K562 (cell line): ENCODE results near the gene CHCHD6. TPM values are rescaled to one million over a fixed set of nuclear protein-coding genes. Genes with fewer than 3 reads are reported as not detected.

Source experiments
- ATAC-seq: fragments of 200-7000 bp; cut with Tn5 transposase; 3 replicates; pipeline ENCODE4 v1.9.1; 2020; ENCODE audit warnings: moderate library complexity
- BruUV-seq: library from RNA; stranded (reverse); fragments of 400-500 nt; replicated peaks from 2 replicates; lab custom pipeline; 2021; lab: Mats Ljungman, UMichigan
- CTCF ChIA-PET: fragments of 300-600 bp; formaldehyde crosslinking; extraction: SDS; loops from one replicate; lab custom pipeline; 2021; ENCODE audit warnings: low intra/inter-chr PET ratio; lab: Yijun Ruan, JAX
- POLR2A ChIA-PET: fragments of 300-600, 350-650 bp; sonication (Branson Sonifier 250); formaldehyde crosslinking; extraction: SDS; loops from one replicate; lab custom pipeline; 2021; ENCODE audit warnings: antibody characterized with exemption, inconsistent platforms; lab: Yijun Ruan, JAX
- DNase-seq, 4 experiments: peaks; one replicate each; pipeline versions ENCODE4 v3.0.0 to v3.0.0-alpha.2; 2011 to 2018; ENCODE audit warnings: low spot score in 3 of 4, mixed read lengths in 3 of 4; ENCODE audit errors: extremely low read depth in 1 of 4
- FAIRE-seq: peaks from 2 replicates; lab custom pipeline; 2011; peaks lifted over from hg19 to GRCh38; lab: Jason Lieb, UNC
- H2AFZ ChIP-seq: 2 replicates; pipeline ENCODE4 v1.6.0; 2011; ENCODE audit warnings: low read depth, low read length, control low read depth, inconsistent platforms
- H3K27ac ChIP-seq: fragments of 200-600 bp; 3 replicates; pipeline ENCODE4 v1.8.0; 2011; ENCODE audit warnings: low read depth, mild to moderate bottlenecking, control low read depth, inconsistent platforms, low read length, moderate library complexity, mixed read lengths; ENCODE audit errors: extremely low read depth
- H3K27me3 ChIP-seq, 2 experiments: fragments of 300-600 bp in 1 of 2; 2 replicates in 1 of 2; 3 replicates in 1 of 2; pipeline versions ENCODE4 v1.6.0 to v1.8.0; 2011; ENCODE audit warnings: inconsistent platforms in 2 of 2, low read length in 2 of 2, mild to moderate bottlenecking in 1 of 2, mixed read lengths in 1 of 2, moderate library complexity in 1 of 2; ENCODE audit not compliant: control insufficient read depth in 2 of 2, insufficient read depth in 2 of 2
- H3K36me3 ChIP-seq: fragments of 300-600 bp; 3 replicates; pipeline ENCODE4 v1.8.0; 2011; ENCODE audit warnings: mild to moderate bottlenecking, low read length, inconsistent platforms; ENCODE audit not compliant: control insufficient read depth, insufficient read depth
- H3K4me1 ChIP-seq, 2 experiments: fragments of 200-600 bp in 1 of 2; replicated peaks in 1 of 2; 2 replicates in 1 of 2; 3 replicates in 1 of 2; pipeline versions ENCODE4 v1.5.1 to v1.8.0; 2011; ENCODE audit warnings: inconsistent platforms in 2 of 2, low read length in 2 of 2, mild to moderate bottlenecking in 1 of 2, mixed read lengths in 1 of 2, moderate library complexity in 1 of 2; ENCODE audit not compliant: control insufficient read depth in 2 of 2, insufficient read depth in 2 of 2
- H3K4me2 ChIP-seq: 2 replicates; pipeline ENCODE4 v1.6.1; 2011; ENCODE audit warnings: low read length, control low read depth, inconsistent platforms, mixed read lengths; ENCODE audit not compliant: insufficient read depth
- H3K4me3 ChIP-seq: fragments of 200-600 bp; sonication (generic), shearing (Covaris generic); 2 replicates; pipeline ENCODE4 v1.5.1; 2016; ENCODE audit warnings: control low read depth, inconsistent platforms
- H3K79me2 ChIP-seq: fragments of 200-600 bp; 3 replicates; pipeline ENCODE4 v1.8.0; 2011; ENCODE audit warnings: low read length, inconsistent platforms; ENCODE audit not compliant: control insufficient read depth, insufficient read depth
- H3K9ac ChIP-seq, 2 experiments: 2 replicates each; pipeline versions ENCODE4 v1.6.0 to v1.6.1; 2011; ENCODE audit warnings: low read depth in 2 of 2, low read length in 2 of 2, control low read depth in 1 of 2, inconsistent platforms in 1 of 2, mild to moderate bottlenecking in 1 of 2, mixed read lengths in 1 of 2; ENCODE audit not compliant: insufficient read depth in 1 of 2
- H3K9me1 ChIP-seq: one replicate; pipeline ENCODE4 v1.6.0; 2011; ENCODE audit warnings: inconsistent platforms, mild to moderate bottlenecking, low read length, moderate library complexity; ENCODE audit not compliant: control insufficient read depth, insufficient read depth
- H3K9me3 ChIP-seq: replicated peaks from 2 replicates; pipeline ENCODE4 v1.5.1; 2011; ENCODE audit warnings: low read depth, low read length, inconsistent platforms; ENCODE audit not compliant: control insufficient read depth, insufficient read depth
- H4K20me1 ChIP-seq: replicated peaks from 2 replicates; pipeline ENCODE4 v1.6.1; 2011; ENCODE audit warnings: low read length, inconsistent platforms, mixed read lengths; ENCODE audit not compliant: control insufficient read depth, insufficient read depth
- BACH1 ChIP-seq: fragments of 200-800 bp; sonication (Bioruptor generic); IDR thresholded peaks from 2 replicates; pipeline ENCODE4 v1.6.1; 2016; ENCODE audit warnings: missing genetic modification characterization, missing compliant biosample characterization
- CREBBP ChIP-seq: IDR thresholded peaks from one replicate; pipeline ENCODE4 v1.6.1; 2012; ENCODE audit warnings: low read depth, mild to moderate bottlenecking, control low read depth, inconsistent platforms, low read length
- DPF2 ChIP-seq: fragments of 450-650 bp; IDR thresholded peaks from 2 replicates; pipeline ENCODE4 v1.6.1; 2016
- E2F4 ChIP-seq: sonication (generic); formaldehyde crosslinking; IDR thresholded peaks from 2 replicates; pipeline ENCODE4 v1.8.0; 2022; ENCODE audit warnings: mild to moderate bottlenecking, low read depth, missing genetic modification reagents
- MAFG ChIP-seq: fragments of 450-650 bp; conservative IDR thresholded peaks from 2 replicates; pipeline ENCODE4 v1.6.1; 2016; ENCODE audit warnings: missing genetic modification characterization, missing compliant biosample characterization
- MECOM ChIP-seq: fragments of 250-450 bp; sonication (Bioruptor Pico); IDR thresholded peaks from 2 replicates; pipeline ENCODE4 v1.8.0; 2022; ENCODE audit warnings: inconsistent platforms
- NR3C1 ChIP-seq: sonication (generic); formaldehyde crosslinking; IDR thresholded peaks from 2 replicates; pipeline ENCODE4 v1.8.1; 2022; ENCODE audit warnings: missing genetic modification reagents
- SAP30 ChIP-seq: fragments of 200-600 bp; sonication (generic); IDR thresholded peaks from 2 replicates; pipeline ENCODE4 v1.6.1; 2012; ENCODE audit warnings: borderline replicate concordance, low read depth, mild to moderate bottlenecking, moderate library complexity, low read length, control low read depth, inconsistent platforms; ENCODE audit not compliant: insufficient read depth, poor library complexity, severe bottlenecking
- SMC3 ChIP-seq: conservative IDR thresholded peaks from 2 replicates; pipeline ENCODE4 v1.6.1; 2011; ENCODE audit warnings: low read depth, low read length, improper control_type of control experiment; ENCODE audit not compliant: insufficient read depth
- SREBF1 ChIP-seq: fragments of 150-350 bp; IDR thresholded peaks from 2 replicates; pipeline ENCODE4 v1.6.1; 2014; ENCODE audit warnings: antibody characterized with exemption, low read depth, low read length, borderline replicate concordance
- ZNF197 ChIP-seq: fragments of 200-800 bp; sonication (Bioruptor generic); IDR thresholded peaks from 2 replicates; pipeline ENCODE4 v1.6.1; 2016; ENCODE audit warnings: low read depth, missing genetic modification characterization, missing compliant biosample characterization
- ZNF449 ChIP-seq: fragments of 250-450 bp; sonication (Bioruptor Pico); IDR thresholded peaks from 2 replicates; pipeline ENCODE4 v1.8.0; 2022; ENCODE audit warnings: moderate library complexity, mild to moderate bottlenecking, inconsistent platforms
- ZNF766 ChIP-seq: fragments of 200-800 bp; sonication (Bioruptor generic); conservative IDR thresholded peaks from 2 replicates; pipeline ENCODE4 v1.6.1; 2016; ENCODE audit warnings: missing genetic modification characterization, missing compliant biosample characterization
- WGBS: fragments of 100-300 bp; shearing (Covaris generic); methylation state at CpG from one replicate; pipeline ENCODE4 v1.1.6; 2016; ENCODE audit warnings: low coverage, mixed read lengths; ENCODE audit not compliant: insufficient coverage; ENCODE audit errors: missing lambda C conversion rate; 5-methylcytosine and 5-hydroxymethylcytosine counted together
- in situ Hi-C: fragments of 300-500 bp; cut with MboI; formaldehyde crosslinking; loops from 4 replicates; pipeline ENCODE4 v1.15.0; 2018; ENCODE audit warnings: inconsistent platforms, mixed read lengths
- intact Hi-C: fragments of 100-400 bp; cut with micrococcal nuclease; formaldehyde crosslinking; loops from 2 replicates; pipeline ENCODE4 v1.14.2; 2022
- polyA plus RNA-seq, 8 experiments: library from polyadenylated mRNA; depleted of rRNA in 4 of 8; stranded (reverse) in 5 of 8; unstranded in 3 of 8; fragments of >200 nt; fragmentation: Nextera tagmentation in 2 of 8; fragmentation: Illumina TruSeq in 1 of 8; extraction: Ambion mirVana in 2 of 8; extraction: Trizol in 1 of 8; gene quantifications; 2 replicates each; pipeline versions ENCODE4 v1.2.1 to v1.2.3, GENCODE V29; 2011 to 2014; ENCODE audit warnings: inconsistent platforms in 1 of 8, missing spikeins in 1 of 8
- total RNA-seq, 7 experiments: library from RNA; depleted of rRNA in 6 of 7; stranded (reverse); fragments of >200 nt in 6 of 7; fragmentation: Illumina TruSeq in 2 of 7; extraction: Trizol in 2 of 7; gene quantifications; 2 replicates each; pipeline versions ENCODE4 v1.2.1 to v1.2.3, GENCODE V29; 2011 to 2021; ENCODE audit warnings: low replicate concordance in 1 of 7
- TF ChIP-seq, protein P1 (sequence below): fragments of 250-450 bp; sonication (Bioruptor Pico); IDR thresholded peaks from 2 replicates; pipeline ENCODE4 v1.8.0; 2021; ENCODE audit warnings: moderate library complexity, mild to moderate bottlenecking, inconsistent platforms
- TF ChIP-seq, protein P2 (sequence below): sonication (generic); IDR thresholded peaks from 2 replicates; pipeline ENCODE4 v1.6.1; 2016
- TF ChIP-seq, protein P3 (sequence below), 2 experiments: fragments of 200-800 bp in 1 of 2; sonication (Bioruptor generic) in 1 of 2; sonication (generic) in 1 of 2; formaldehyde crosslinking in 1 of 2; IDR thresholded peaks in 1 of 2; conservative IDR thresholded peaks in 1 of 2; 2 replicates each; pipeline versions ENCODE4 v1.5.0 to v1.6.1; 2016 to 2020; ENCODE audit warnings: missing compliant biosample characterization in 1 of 2, missing genetic modification characterization in 1 of 2, missing genetic modification reagents in 1 of 2

Gene CHCHD6
- total and polyA plus RNA-seq, 9 of the 15 experiments (the other 6 are each of a cell fraction or from before 2014, with no cell fraction given): 4.6 to 18.6 (median 10.9) TPM

- no peak for ATAC-seq
- CTCF ChIA-PET: no interaction called here
- no peaks in the 10 kb centered on the region for H3K9me3 ChIP-seq
- no peak for TF ChIP-seq BACH1 (tag)
- no peak for TF ChIP-seq MAFG (tag)
- no peak for TF ChIP-seq ZNF766
- no peak for TF ChIP-seq SMC3
- no peak for TF ChIP-seq ZNF197 (CRISPR knock-in tag)
- TF ChIP-seq ZNF449 (CRISPR knock-in tag): no peak
- TF ChIP-seq SAP30: no peak
- TF ChIP-seq, protein P1, sequence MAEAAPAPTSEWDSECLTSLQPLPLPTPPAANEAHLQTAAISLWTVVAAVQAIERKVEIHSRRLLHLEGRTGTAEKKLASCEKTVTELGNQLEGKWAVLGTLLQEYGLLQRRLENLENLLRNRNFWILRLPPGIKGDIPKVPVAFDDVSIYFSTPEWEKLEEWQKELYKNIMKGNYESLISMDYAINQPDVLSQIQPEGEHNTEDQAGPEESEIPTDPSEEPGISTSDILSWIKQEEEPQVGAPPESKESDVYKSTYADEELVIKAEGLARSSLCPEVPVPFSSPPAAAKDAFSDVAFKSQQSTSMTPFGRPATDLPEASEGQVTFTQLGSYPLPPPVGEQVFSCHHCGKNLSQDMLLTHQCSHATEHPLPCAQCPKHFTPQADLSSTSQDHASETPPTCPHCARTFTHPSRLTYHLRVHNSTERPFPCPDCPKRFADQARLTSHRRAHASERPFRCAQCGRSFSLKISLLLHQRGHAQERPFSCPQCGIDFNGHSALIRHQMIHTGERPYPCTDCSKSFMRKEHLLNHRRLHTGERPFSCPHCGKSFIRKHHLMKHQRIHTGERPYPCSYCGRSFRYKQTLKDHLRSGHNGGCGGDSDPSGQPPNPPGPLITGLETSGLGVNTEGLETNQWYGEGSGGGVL (CRISPR knock-in tag): no peak
- TF ChIP-seq E2F4 (CRISPR knock-in tag): no peak
- TF ChIP-seq DPF2: no peak
- no peak for TF ChIP-seq SREBF1
- TF ChIP-seq, protein P2, sequence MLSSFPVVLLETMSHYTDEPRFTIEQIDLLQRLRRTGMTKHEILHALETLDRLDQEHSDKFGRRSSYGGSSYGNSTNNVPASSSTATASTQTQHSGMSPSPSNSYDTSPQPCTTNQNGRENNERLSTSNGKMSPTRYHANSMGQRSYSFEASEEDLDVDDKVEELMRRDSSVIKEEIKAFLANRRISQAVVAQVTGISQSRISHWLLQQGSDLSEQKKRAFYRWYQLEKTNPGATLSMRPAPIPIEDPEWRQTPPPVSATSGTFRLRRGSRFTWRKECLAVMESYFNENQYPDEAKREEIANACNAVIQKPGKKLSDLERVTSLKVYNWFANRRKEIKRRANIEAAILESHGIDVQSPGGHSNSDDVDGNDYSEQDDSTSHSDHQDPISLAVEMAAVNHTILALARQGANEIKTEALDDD: no peak
- TF ChIP-seq MECOM: no peak
- TF ChIP-seq, protein P3, sequence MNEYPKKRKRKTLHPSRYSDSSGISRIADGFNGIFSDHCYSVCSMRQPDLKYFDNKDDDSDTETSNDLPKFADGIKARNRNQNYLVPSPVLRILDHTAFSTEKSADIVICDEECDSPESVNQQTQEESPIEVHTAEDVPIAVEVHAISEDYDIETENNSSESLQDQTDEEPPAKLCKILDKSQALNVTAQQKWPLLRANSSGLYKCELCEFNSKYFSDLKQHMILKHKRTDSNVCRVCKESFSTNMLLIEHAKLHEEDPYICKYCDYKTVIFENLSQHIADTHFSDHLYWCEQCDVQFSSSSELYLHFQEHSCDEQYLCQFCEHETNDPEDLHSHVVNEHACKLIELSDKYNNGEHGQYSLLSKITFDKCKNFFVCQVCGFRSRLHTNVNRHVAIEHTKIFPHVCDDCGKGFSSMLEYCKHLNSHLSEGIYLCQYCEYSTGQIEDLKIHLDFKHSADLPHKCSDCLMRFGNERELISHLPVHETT (CRISPR knock-in tag; conservative IDR thresholded peaks at IDR 0.05 in 1 of 2, IDR thresholded peaks at IDR 0.05 in 1 of 2): no peak
- TF ChIP-seq NR3C1 (CRISPR knock-in tag): no peak
- TF ChIP-seq CREBBP: no peak
Observed at GRCh38 chr3:126867863-126868200, 163.8 kb downstream of the CHCHD6 start.

More at GRCh38 chr3:126867863-126868200, 163.8 kb downstream of the CHCHD6 start:
- Histone ChIP-seq H2AFZ (no peak overlapping the region), H3K36me3 (no peaks in the 10 kb centered on the region), H3K27me3 (no peaks in the 10 kb centered on the region), H3K79me2 (no peaks in the 10 kb centered on the region), H3K4me1 (peaks cover 0 to 8% of the 10 kb centered on the region in 2 experiments; a peak in 4 of 5 replicates), H3K4me2 (no peak overlapping the region), H3K27ac (no peak overlapping the region), H4K20me1 (no peaks in the 10 kb centered on the region), H3K4me3 (no peak overlapping the region), H3K9ac (no peak overlapping the region), H3K9me1 (no peaks in the 10 kb centered on the region)
- FAIRE-seq (no peak), DNase-seq (no peak)
- BruUV-seq: no TSS peak
- in situ Hi-C loops (no loop called here), intact Hi-C loops (no loop called here)
- 100% methylated on average over 1 of the region's 1 CpG for WGBS
- POLR2A ChIA-PET: interaction anchor here (0.9 kb wide), 1 partner anchor 17 kb away, joined by 3 read pairs; no protein-coding TSS in a partner anchor
